Kidney (tissue), 14 donors: ENCODE results near the gene MRPL18. TPM values are rescaled to one million over a fixed set of nuclear protein-coding genes. Genes with fewer than 3 reads are reported as not detected.

Source experiments
- DNase-seq, 5 donors: peaks; one replicate each; pipeline ENCODE4 v3.0.0-alpha.2; 2013 to 2020
- FAIRE-seq: peaks from 2 replicates; lab custom pipeline; 2012; peaks lifted over from hg19 to GRCh38; lab: Jason Lieb, UNC
- H3K27ac ChIP-seq, 2 donors: one replicate each; pipeline ENCODE4 v1.7.0; 2013; ENCODE audit warnings: low read depth in 2 of 2, low read length in 2 of 2, inconsistent platforms in 1 of 2
- H3K27me3 ChIP-seq: one replicate; pipeline ENCODE4 v1.7.1; 2013; ENCODE audit warnings: low read length, inconsistent platforms; ENCODE audit not compliant: control insufficient read depth, insufficient read depth
- H3K36me3 ChIP-seq, 3 donors: one replicate each; pipeline versions ENCODE4 v1.7.0 to v1.7.1; 2013; ENCODE audit warnings: low read length in 3 of 3, control low read depth in 1 of 3, inconsistent platforms in 1 of 3; ENCODE audit not compliant: insufficient read depth in 3 of 3, control insufficient read depth in 2 of 3
- H3K4me1 ChIP-seq, 3 donors: one replicate each; pipeline versions ENCODE4 v1.7.0 to v1.7.1; 2013; ENCODE audit warnings: low read length in 3 of 3, inconsistent platforms in 1 of 3, low read depth in 1 of 3; ENCODE audit not compliant: control insufficient read depth in 2 of 3, insufficient read depth in 2 of 3
- H3K4me3 ChIP-seq, 3 donors: one replicate each; pipeline versions ENCODE4 v1.7.0 to v1.8.1; 2013; ENCODE audit warnings: low read length in 3 of 3, control low read depth in 1 of 3, inconsistent platforms in 1 of 3
- H3K9ac ChIP-seq, 3 donors: one replicate each; pipeline versions ENCODE4 v1.7.0 to v1.7.1; 2013; ENCODE audit warnings: low read length in 3 of 3, control low read depth in 1 of 3, inconsistent platforms in 1 of 3
- H3K9me3 ChIP-seq, 3 donors: one replicate each; pipeline versions ENCODE4 v1.7.0 to v1.7.1; 2013; ENCODE audit warnings: low read length in 3 of 3, control low read depth in 1 of 3, inconsistent platforms in 1 of 3; ENCODE audit not compliant: control insufficient read depth in 2 of 3, insufficient read depth in 1 of 3
- CTCF ChIP-seq: IDR thresholded peaks from 3 replicates; pipeline ENCODE4 v1.5.1; 2012; ENCODE audit warnings: mild to moderate bottlenecking, moderate library complexity, borderline replicate concordance; ENCODE audit not compliant: insufficient read depth; ENCODE audit errors: extremely low read depth
- intact Hi-C: fragments of 100-400 bp; cut with DNase I; formaldehyde crosslinking; loops from one replicate; pipeline ENCODE4 v1.11.1; 2022
- polyA plus RNA-seq: library from polyadenylated mRNA; stranded (reverse); fragments of 350-450 nt; fragmentation: Illumina TruSeq; extraction: RNeasy Lipid Tissue Mini Kit (QIAGEN cat#74804); gene quantifications from one replicate; pipeline ENCODE4 v1.2.3, GENCODE V29; 2014; ENCODE audit warnings: low read depth, low replicate concordance; ENCODE audit not compliant: insufficient read depth
- total RNA-seq: library from RNA; stranded (reverse); fragmentation: NEBNext Ultra II Directional; extraction: Animal tissue kit (Norgen Biotek cat#: 25700); gene quantifications from one replicate; pipeline ENCODE4 v1.2.1, GENCODE V29; 2021
- donor health status: control.
- donor health status: control.
- donor health status: control.
- donor health status: control.
- donor health status: control.
- donor health status: DM: yes; HTN: yes; CAD: no.
- donor health status: Normal renal cell carcinoma (clear cell type).

The MRPL18 gene
- total and polyA plus RNA-seq, 2 donors from 2014 or later = 56.7 to 87.2 TPM

GRCh38 chr6:159754401-159754800, 35.9 kb upstream of the MRPL18 start:
- intact Hi-C loops = no loop called here
- no peak for FAIRE-seq

GRCh38 chr6:159754959-159755914, 35.0 kb upstream of the MRPL18 start:
- TF ChIP-seq CTCF = no peak
- Histone ChIP-seq H3K4me1 (no peaks in the 10 kb centered on the region), H3K27me3 (no peaks in the 10 kb centered on the region), H3K4me3 (no peak overlapping the region), H3K9ac (no peak overlapping the region), H3K36me3 (peaks cover 13 to 49% (median 32%) of the 10 kb centered on the region in 3 donors), H3K9me3 (no peaks in the 10 kb centered on the region), H3K27ac (no peak overlapping the region)
- DNase-seq (no peak), FAIRE-seq (no peak)
- intact Hi-C loops = no loop called here

More at GRCh38 chr6:159754401-159754800, 35.9 kb upstream of the MRPL18 start:
- Histone ChIP-seq H3K9ac (no peak overlapping the region), H3K4me3 (no peak overlapping the region), H3K27me3 (no peaks in the 10 kb centered on the region), H3K27ac (no peak overlapping the region), H3K36me3 (peaks cover 13 to 55% (median 34%) of the 10 kb centered on the region in 3 donors), H3K9me3 (no peaks in the 10 kb centered on the region), H3K4me1 (no peaks in the 10 kb centered on the region)
- no peak for TF ChIP-seq CTCF
- DNase-seq = no peak

- FAIRE-seq = no peak
Measured at GRCh38 chr6:159756508-159756907, 33.8 kb upstream of the MRPL18 start.

More at GRCh38 chr6:159756508-159756907, 33.8 kb upstream of the MRPL18 start:
- TF ChIP-seq CTCF = no peak
- DNase-seq = no peak
- Histone ChIP-seq H3K27me3 (no peaks in the 10 kb centered on the region), H3K9ac (no peak overlapping the region), H3K36me3 (peaks cover 12 to 46% (median 31%) of the 10 kb centered on the region in 3 donors), H3K9me3 (no peaks in the 10 kb centered on the region), H3K4me3 (no peak overlapping the region), H3K27ac (no peak overlapping the region), H3K4me1 (peaks cover 0 to 9% (median 0%) of the 10 kb centered on the region in 3 donors)
- intact Hi-C loops = no loop called here
